OCI-LY7 (cell line): ENCODE measurements around the gene IL17REL.

Experiments used
- CTCF ChIP-seq: fragments of 200-600 bp; sonication (generic); conservative IDR thresholded peaks from 2 replicates; pipeline ENCODE4 v1.5.1; 2014; ENCODE audit warnings: mild to moderate bottlenecking, antibody characterized with exemption, low read length, moderate library complexity, mixed read lengths
- EZH2phosphoT487 ChIP-seq: fragments of 200-600 bp; sonication (generic); IDR thresholded peaks from 2 replicates; pipeline ENCODE4 v1.6.1; 2018; ENCODE audit warnings: low read depth, borderline replicate concordance, mild to moderate bottlenecking, mixed run types, antibody characterized with exemption, low read length, moderate library complexity, mixed read lengths

GRCh38 chr22:50061824-50062355, 49.3 kb upstream of the IL17REL start:
- TF ChIP-seq CTCF: no peak
- no peak for TF ChIP-seq EZH2phosphoT487
